ENCODE results near the gene CTBP2.

The CTBP2 gene

DNA sequence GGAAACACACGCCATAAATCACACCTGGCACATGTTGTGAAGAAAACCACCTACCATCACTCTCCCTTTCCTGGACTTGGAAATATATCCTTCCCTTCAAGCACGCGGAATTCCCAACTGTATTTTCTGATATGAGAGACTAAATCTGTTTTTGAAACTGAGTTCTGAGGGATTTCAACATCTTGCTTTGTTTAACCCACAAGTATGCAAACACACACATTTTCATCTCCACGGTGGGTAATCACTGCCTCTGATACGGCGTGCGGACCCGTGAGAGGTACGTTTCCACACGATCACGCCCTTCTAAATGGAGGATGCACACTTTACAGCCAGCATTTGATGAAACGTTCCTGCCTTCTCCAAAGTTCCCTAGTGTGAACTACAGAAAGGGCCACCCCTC, 135.0 kb downstream of the CTBP2 start:
- no peak overlapping the region for H3K9ac ChIP-seq (ENCODE audit: low read length)
- no peaks in the 10 kb centered on the region for H3K27me3 ChIP-seq (ENCODE audit: low read length)
- no peaks in the 10 kb centered on the region for H3K9me2 ChIP-seq (replicated peaks; ENCODE audit: insufficient read depth, low read length)
- H3K9me3 ChIP-seq (ENCODE audit: insufficient read depth, low read length) = no peaks in the 10 kb centered on the region
- H3K4me2 ChIP-seq (ENCODE audit: low read depth, low read length, poor library complexity, severe bottlenecking) = no peak overlapping the region
- no peak overlapping the region for H2AFZ ChIP-seq (ENCODE audit: low read depth, low read length, severe bottlenecking)
- H3F3A ChIP-seq (ENCODE audit: insufficient read depth) = no peaks in the 10 kb centered on the region
- no peaks in the 10 kb centered on the region for H4K20me1 ChIP-seq (ENCODE audit: low read depth, low read length)
- H3K36me3 ChIP-seq (ENCODE audit: low read length) = no peaks in the 10 kb centered on the region
- no peaks in the 10 kb centered on the region for H3K79me2 ChIP-seq (ENCODE audit: insufficient read depth, low read length)
- no peak overlapping the region for H3K27ac ChIP-seq (ENCODE audit: low read depth, low read length)
- no peak overlapping the region for H3K4me3 ChIP-seq (ENCODE audit: insufficient read depth, low read length, poor library complexity, severe bottlenecking)
- TF ChIP-seq, protein P1, sequence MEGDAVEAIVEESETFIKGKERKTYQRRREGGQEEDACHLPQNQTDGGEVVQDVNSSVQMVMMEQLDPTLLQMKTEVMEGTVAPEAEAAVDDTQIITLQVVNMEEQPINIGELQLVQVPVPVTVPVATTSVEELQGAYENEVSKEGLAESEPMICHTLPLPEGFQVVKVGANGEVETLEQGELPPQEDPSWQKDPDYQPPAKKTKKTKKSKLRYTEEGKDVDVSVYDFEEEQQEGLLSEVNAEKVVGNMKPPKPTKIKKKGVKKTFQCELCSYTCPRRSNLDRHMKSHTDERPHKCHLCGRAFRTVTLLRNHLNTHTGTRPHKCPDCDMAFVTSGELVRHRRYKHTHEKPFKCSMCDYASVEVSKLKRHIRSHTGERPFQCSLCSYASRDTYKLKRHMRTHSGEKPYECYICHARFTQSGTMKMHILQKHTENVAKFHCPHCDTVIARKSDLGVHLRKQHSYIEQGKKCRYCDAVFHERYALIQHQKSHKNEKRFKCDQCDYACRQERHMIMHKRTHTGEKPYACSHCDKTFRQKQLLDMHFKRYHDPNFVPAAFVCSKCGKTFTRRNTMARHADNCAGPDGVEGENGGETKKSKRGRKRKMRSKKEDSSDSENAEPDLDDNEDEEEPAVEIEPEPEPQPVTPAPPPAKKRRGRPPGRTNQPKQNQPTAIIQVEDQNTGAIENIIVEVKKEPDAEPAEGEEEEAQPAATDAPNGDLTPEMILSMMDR (IDR thresholded peaks at IDR 0.05; ENCODE audit: insufficient read depth, low read length, poor library complexity, severe bottlenecking) = no peak
- TF ChIP-seq EZH2phosphoT487 (conservative IDR thresholded peaks at IDR 0.05; ENCODE audit: low read length) = 0 out of 2 replicates have a peak, but pooled peaks have one; percentile 71

DNA sequence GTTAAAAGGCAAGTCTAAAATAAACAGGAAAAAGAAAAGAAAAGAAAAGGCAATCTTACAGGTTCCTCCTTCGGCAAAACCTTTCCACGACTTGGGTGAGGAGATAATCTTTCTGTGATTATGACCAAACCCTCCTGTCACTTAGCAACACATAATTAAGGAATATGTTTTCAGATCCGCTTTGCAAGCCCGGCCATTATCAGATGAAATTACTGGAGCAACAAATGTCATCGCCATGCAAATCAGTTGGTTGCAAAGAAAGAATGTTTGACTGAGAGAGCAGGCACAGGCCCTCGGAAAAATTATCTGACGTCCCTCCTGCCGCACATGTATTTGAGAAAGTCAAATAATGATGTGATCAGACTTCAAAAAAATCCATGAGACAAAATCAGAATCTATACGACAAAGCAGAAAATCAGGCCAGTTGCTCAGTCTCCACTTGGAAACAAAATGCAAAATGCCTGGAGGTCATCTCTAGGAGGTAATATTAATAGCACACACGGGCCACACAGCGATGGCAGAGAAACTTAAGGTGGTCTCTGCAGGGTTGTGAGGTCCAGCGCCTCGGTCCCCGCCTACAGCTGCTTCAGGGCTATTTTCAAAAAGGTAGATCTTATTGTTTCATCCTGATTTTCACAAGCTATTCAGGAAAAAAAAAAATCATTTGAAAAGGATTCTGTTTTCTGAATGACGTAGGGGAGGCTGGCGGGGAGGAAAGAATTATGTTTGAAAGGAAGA, 135.7 kb downstream of the CTBP2 start:
- Histone ChIP-seq H3K79me2 (ENCODE audit: insufficient read depth, low read length) (no peaks in the 10 kb centered on the region), H4K20me1 (ENCODE audit: low read depth, low read length) (no peaks in the 10 kb centered on the region), H3K36me3 (ENCODE audit: low read length) (no peaks in the 10 kb centered on the region), H3K9ac (ENCODE audit: low read length) (no peak overlapping the region), H3K9me2 (replicated peaks; ENCODE audit: insufficient read depth, low read length) (no peaks in the 10 kb centered on the region), H3K4me3 (ENCODE audit: insufficient read depth, low read length, poor library complexity, severe bottlenecking) (no peak overlapping the region), H3K9me3 (ENCODE audit: insufficient read depth, low read length) (no peaks in the 10 kb centered on the region), H3K27ac (ENCODE audit: low read depth, low read length) (no peak overlapping the region), H3K4me2 (ENCODE audit: low read depth, low read length, poor library complexity, severe bottlenecking) (no peak overlapping the region), H3K27me3 (ENCODE audit: low read length) (no peaks in the 10 kb centered on the region), H3F3A (ENCODE audit: insufficient read depth) (no peaks in the 10 kb centered on the region), H2AFZ (ENCODE audit: low read depth, low read length, severe bottlenecking) (no peak overlapping the region)
- TF ChIP-seq EZH2phosphoT487 (conservative IDR thresholded peaks at IDR 0.05; ENCODE audit: low read length) = no peak
- TF ChIP-seq, protein P1 (IDR thresholded peaks at IDR 0.05; ENCODE audit: insufficient read depth, low read length, poor library complexity, severe bottlenecking) = no peak

DNA sequence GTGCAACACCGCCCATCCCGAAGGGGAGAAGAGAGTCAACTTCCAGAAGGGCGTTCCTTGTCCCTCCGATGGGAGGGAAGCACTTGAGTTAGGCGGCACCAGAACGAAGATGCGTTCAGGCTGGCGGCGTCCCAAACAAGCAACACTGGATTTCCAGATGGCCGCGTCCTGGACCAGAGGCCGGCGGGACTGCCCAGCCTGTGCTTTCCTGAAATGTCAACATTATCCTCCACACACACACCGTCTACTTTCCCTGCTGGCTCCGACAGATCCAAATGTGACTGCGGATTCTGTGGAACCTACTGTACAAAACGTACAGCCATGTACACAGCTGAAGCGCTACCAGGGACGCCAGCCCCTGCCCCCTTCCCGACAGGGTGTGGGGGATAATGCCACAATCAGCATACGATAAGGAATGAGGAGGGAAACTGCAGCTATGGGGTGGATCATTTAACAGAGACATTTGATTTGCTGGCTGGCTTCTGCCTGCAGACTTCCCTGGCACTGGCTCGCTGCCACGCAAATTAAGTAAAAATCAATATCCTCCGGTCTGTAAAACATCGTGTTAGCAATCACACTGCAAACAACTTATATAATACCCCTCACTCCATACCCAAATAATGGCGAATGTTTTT, 136.4 kb downstream of the CTBP2 start:
- no peak for TF ChIP-seq EZH2phosphoT487 (conservative IDR thresholded peaks at IDR 0.05; ENCODE audit: low read length)
- TF ChIP-seq, protein P1 (IDR thresholded peaks at IDR 0.05; ENCODE audit: insufficient read depth, low read length, poor library complexity, severe bottlenecking) = no peak
- no peaks in the 10 kb centered on the region for H3K79me2 ChIP-seq (ENCODE audit: insufficient read depth, low read length)
- H3K27me3 ChIP-seq (ENCODE audit: low read length) = no peaks in the 10 kb centered on the region
- H3K36me3 ChIP-seq (ENCODE audit: low read length) = no peaks in the 10 kb centered on the region
- no peaks in the 10 kb centered on the region for H4K20me1 ChIP-seq (ENCODE audit: low read depth, low read length)
- H3K4me3 ChIP-seq (ENCODE audit: insufficient read depth, low read length, poor library complexity, severe bottlenecking) = no peak overlapping the region
- no peak overlapping the region for H3K9ac ChIP-seq (ENCODE audit: low read length)
- H3K9me3 ChIP-seq (ENCODE audit: insufficient read depth, low read length) = no peaks in the 10 kb centered on the region
- no peaks in the 10 kb centered on the region for H3K9me2 ChIP-seq (replicated peaks; ENCODE audit: insufficient read depth, low read length)
- no peak overlapping the region for H3K27ac ChIP-seq (ENCODE audit: low read depth, low read length)
- H3K4me2 ChIP-seq (ENCODE audit: low read depth, low read length, poor library complexity, severe bottlenecking) = no peak overlapping the region
- H3F3A ChIP-seq (ENCODE audit: insufficient read depth) = no peaks in the 10 kb centered on the region
- H2AFZ ChIP-seq (ENCODE audit: low read depth, low read length, severe bottlenecking) = no peak overlapping the region
